GM21367 (cell line): Measurements from ENCODE around the gene NEDD4L.

Experiments used
- ATAC-seq: cut with Tn5 transposase; IDR thresholded peaks from one replicate; pipeline ENCODE4 v1.9.1; 2021; ENCODE audit not compliant: unreplicated experiment

Gene NEDD4L

GRCh38 chr18:58205443-58206160 is 161.6 kb downstream of the NEDD4L start:
- ATAC-seq, result no peak

- no peak for ATAC-seq
Observed at GRCh38 chr18:58207520-58208152, 163.6 kb downstream of the NEDD4L start.

- ATAC-seq, result no peak
Observed at GRCh38 chr18:58208207-58208932, 164.3 kb downstream of the NEDD4L start.

DNA sequence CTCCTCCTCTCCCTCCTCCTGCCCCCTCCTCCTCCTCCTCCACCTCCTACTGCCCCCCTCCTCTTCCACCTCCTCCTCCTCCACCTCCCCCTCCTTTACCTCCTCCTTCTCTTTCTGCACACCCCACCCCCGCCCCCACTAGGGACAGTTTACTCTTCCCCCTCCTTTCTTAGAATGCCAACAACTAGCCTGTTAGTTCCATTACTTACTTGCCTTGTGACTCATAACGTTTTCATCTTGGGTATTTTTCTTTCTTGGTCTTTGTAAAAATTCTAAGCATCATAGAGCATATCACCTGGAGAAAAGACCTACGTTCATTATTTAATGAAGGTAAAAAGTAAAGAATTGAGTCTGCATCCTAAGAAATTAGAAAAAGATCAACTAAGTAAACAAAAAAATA is 165.3 kb downstream of the NEDD4L start:
- no peak for ATAC-seq

- no peak for ATAC-seq
Observed at GRCh38 chr18:58211510-58211909, 167.5 kb downstream of the NEDD4L start.

GRCh38 chr18:58212274-58212673 is 168.2 kb downstream of the NEDD4L start:
- ATAC-seq, result peak; percentile 36

DNA sequence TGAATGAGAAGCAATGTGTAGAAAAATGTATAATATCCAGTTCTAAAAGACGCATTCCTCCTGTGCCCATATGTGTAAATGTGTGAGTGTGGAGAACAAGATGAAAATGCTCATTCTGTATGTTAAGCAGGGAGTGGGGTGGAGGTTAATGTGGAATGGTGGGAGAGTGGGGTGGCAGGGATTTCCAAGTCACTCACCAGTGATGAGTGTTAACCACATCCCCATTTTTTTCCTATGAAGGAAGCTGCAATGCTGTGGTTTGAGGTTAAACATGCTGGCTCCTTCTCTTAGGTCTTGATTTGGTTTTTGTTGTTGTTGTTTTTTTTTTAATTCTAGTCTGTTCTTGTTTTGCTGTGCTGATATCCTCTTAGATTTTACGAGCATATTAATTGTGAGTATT is 169.4 kb downstream of the NEDD4L start:
- ATAC-seq, result no peak

DNA sequence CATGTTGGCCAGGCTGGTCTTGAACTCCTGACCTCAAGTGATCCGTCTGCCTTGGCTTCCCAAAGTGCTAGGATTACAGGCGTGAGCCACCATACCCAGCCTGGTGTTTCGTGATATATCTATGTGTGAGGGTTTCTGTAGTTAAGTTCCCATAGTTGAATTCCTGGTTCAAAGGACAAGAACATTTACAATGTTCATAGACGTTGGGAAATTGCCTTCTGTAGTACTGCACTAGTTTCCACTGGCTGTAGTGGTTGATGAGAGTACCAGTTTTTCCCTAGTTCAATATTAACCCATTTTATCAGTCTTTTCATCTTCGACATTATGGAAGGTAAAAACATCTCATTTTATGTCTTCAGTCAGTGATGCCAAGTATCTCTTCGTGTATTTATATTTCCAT is 171.0 kb downstream of the NEDD4L start:
- no peak for ATAC-seq

- ATAC-seq, result peak; percentile 48
Observed at GRCh38 chr18:58216071-58216481, 172.1 kb downstream of the NEDD4L start.

GRCh38 chr18:58217052-58217451 is 173.0 kb downstream of the NEDD4L start:
- ATAC-seq, result no peak

DNA sequence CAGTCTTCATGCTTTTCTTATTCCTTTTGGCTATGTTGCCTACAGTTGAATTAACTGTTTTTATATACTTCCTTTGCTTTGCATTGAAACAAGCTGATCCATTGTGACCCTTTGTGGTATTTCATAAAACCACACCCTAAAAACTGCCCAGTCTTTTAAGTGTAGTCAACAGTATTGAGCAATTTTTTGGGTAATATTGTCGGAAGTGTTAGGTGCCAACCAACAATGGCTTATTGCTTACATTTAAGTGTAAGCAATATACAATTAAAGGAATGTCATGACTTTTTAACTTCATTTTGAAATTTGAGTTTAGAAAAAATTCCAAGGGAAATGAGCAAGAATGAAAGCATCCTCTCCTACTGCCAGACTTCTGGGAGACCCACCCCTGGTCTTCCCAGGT is 174.1 kb downstream of the NEDD4L start:
- ATAC-seq, result no peak

GRCh38 chr18:58221060-58221725 is 177.2 kb downstream of the NEDD4L start:
- no peak for ATAC-seq

GRCh38 chr18:58222432-58223125 is 178.6 kb downstream of the NEDD4L start:
- no peak for ATAC-seq

DNA sequence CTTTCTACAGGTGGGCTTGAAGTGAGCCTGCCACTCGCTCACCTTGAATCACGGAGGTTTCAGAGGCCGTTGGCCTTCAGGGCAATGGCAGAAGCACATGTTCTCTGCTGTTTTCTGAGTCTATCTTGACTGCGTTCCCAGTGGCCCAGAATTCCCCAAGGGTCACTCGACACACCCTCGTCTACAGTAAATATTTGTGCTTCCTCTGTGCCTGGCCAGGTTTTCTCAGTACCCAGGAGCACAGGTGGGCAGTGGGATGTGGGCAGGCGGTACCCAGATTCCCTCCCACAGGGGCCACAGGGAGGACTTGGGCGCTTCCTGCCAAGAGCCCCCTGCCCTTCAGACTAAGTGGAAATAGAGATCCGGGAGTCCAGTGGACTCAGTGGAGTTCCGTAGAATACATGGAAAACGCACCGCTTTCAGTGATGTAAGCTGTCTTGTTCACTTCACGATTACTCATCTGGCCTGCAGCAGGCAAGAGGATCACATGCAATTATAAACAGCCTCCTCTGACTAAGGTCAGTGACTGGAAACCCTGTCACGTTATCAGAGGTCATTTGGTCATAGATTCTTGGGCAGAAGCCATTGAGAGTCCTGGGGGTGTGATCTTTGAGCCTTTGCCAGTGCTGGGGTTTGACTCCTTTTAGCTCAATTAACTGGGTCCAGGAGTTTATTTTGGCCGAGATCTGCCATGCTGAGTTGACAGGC is 179.8 kb downstream of the NEDD4L start:
- ATAC-seq, result no peak

GRCh38 chr18:58224425-58224750 is 180.4 kb downstream of the NEDD4L start:
- ATAC-seq, result no peak

- ATAC-seq, result peak; percentile 82
Observed at GRCh38 chr18:58225101-58225500, 181.1 kb downstream of the NEDD4L start.

DNA sequence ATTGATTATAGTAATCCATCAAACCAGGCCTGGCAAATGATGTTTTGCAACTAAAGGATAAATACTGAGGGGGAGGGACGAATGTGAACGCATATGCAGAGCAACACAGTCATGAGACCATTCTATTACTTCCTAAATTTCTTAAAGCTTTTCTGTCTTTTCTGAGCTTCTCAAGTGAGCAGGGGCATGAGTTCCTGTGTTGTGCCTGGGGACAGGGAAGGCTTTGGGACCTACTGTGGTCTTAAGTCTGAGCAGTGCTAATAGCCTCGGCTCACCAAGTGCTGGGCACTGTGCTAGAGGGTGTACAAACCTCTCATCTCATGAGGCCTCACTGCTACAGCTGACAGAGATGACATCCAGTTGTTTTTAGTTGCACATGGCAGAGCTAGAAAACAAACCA is 182.4 kb downstream of the NEDD4L start:
- ATAC-seq, result no peak

- no peak for ATAC-seq
Observed at GRCh38 chr18:58227361-58227930, 183.4 kb downstream of the NEDD4L start.

- no peak for ATAC-seq
Observed at GRCh38 chr18:58228176-58228575, 184.2 kb downstream of the NEDD4L start.

- no peak for ATAC-seq
Observed at GRCh38 chr18:58228762-58229161, 184.7 kb downstream of the NEDD4L start.
